Psoas muscle (tissue), 8 donors: ENCODE data around the gene ASAP2. TPM values are rescaled to one million over a fixed set of nuclear protein-coding genes. Genes with fewer than 3 reads are reported as not detected.

Experiments
- ATAC-seq, 4 donors: fragments of 200-7000 bp; cut with Tn5 transposase; one replicate each; pipeline ENCODE4 v1.9.1; 2020; ENCODE audit warnings: moderate library complexity in 3 of 4, mild to moderate bottlenecking in 2 of 4
- DNase-seq, 2 donors: peaks; one replicate each; pipeline ENCODE4 v3.0.0-alpha.2; 2020
- H3K27ac ChIP-seq: fragments of 200-600 bp; one replicate; pipeline ENCODE4 v1.8.0; 2022
- H3K27me3 ChIP-seq, 3 donors: fragments of 200-600 bp in 1 of 3; one replicate each; pipeline versions ENCODE4 v1.6.1 to v1.8.0; 2013 to 2022; ENCODE audit warnings: low read length in 2 of 3, mild to moderate bottlenecking in 2 of 3, moderate library complexity in 1 of 3; ENCODE audit not compliant: insufficient read depth in 3 of 3
- H3K36me3 ChIP-seq, 2 donors: fragments of 200-600 bp in 1 of 2; one replicate each; pipeline versions ENCODE4 v1.6.1 to v1.8.0; 2013 to 2022; ENCODE audit warnings: low read depth in 1 of 2, mild to moderate bottlenecking in 1 of 2, moderate library complexity in 1 of 2; ENCODE audit not compliant: insufficient read depth in 1 of 2
- H3K4me1 ChIP-seq: fragments of 200-600 bp; one replicate; pipeline ENCODE4 v1.8.0; 2022
- H3K4me3 ChIP-seq: fragments of 200-600 bp; one replicate; pipeline ENCODE4 v1.8.0; 2022; ENCODE audit warnings: mild to moderate bottlenecking
- H3K9me3 ChIP-seq: fragments of 200-600 bp; one replicate; pipeline ENCODE4 v1.8.0; 2022
- CTCF ChIP-seq: fragments of 200-600 bp; IDR thresholded peaks from one replicate; pipeline ENCODE4 v1.8.0; 2022; ENCODE audit warnings: antibody characterized with exemption
- WGBS, 3 donors: extraction: QIAGEN DNeasy Blood & Tissue Kit; methylation state at CpG; one replicate each; pipeline versions ENCODE4 v1.1.6 to v1.1.7; 2013; 5-methylcytosine and 5-hydroxymethylcytosine counted together
- intact Hi-C, 2 donors: fragments of 100-400 bp; cut with DNase I; formaldehyde crosslinking; loops; one replicate each; pipeline versions ENCODE4 v1.11.0 to v1.14.2; 2022
- polyA plus RNA-seq, 3 donors: library from polyadenylated mRNA; stranded (reverse); fragments of 200-250 nt; gene quantifications; one replicate each; pipeline ENCODE4 v1.2.3, GENCODE V29; 2013
- total RNA-seq, 4 donors: library from RNA; stranded (reverse); fragmentation: NEBNext Ultra II Directional in 2 of 4; extraction: Animal tissue kit (Norgen Biotek cat#: 25700) in 2 of 4; gene quantifications; one replicate each; pipeline versions ENCODE4 v1.2.1 to v1.2.4, GENCODE V29; 2021 to 2023
- donor health status: healthy with polysubstance abuse.
- donor health status: DM: no; HTN: no; CAD: no; lungs with moderate emphysema.
- donor health status: Bipolar disorder and iron deficiency.
- donor health status: healthy.
- donor health status: DM: yes; HTN: yes; CAD: no.
- donor health status: DM: no; HTN: no; CAD: no.
- donor health status: DM: no; HTN: no; CAD: no.
- donor health status: DM: yes; HTN: yes; CAD: no.

Gene ASAP2
- total and polyA plus RNA-seq, 7 donors, result 1.6 to 9.0 (median 3.3) TPM

- no peaks in the 10 kb centered on the region for H3K27me3 ChIP-seq
- peaks cover 0 to 7% of the 10 kb centered on the region in 2 donors for H3K36me3 ChIP-seq
- no peaks in the 10 kb centered on the region for H3K9me3 ChIP-seq
- H3K4me3 ChIP-seq, result no peak overlapping the region
- ATAC-seq (no peak), DNase-seq (no peak)
- H3K27ac ChIP-seq, result no peak overlapping the region
- H3K4me1 ChIP-seq, result no peaks in the 10 kb centered on the region
- 83 to 97% (median 84%) methylated on average over 4 of the region's 4 CpGs for WGBS, 3 donors
- no peak for TF ChIP-seq CTCF
- intact Hi-C loops, result no loop called here
Observed at GRCh38 chr2:9375857-9376428, 169.3 kb downstream of the ASAP2 start.

DNA sequence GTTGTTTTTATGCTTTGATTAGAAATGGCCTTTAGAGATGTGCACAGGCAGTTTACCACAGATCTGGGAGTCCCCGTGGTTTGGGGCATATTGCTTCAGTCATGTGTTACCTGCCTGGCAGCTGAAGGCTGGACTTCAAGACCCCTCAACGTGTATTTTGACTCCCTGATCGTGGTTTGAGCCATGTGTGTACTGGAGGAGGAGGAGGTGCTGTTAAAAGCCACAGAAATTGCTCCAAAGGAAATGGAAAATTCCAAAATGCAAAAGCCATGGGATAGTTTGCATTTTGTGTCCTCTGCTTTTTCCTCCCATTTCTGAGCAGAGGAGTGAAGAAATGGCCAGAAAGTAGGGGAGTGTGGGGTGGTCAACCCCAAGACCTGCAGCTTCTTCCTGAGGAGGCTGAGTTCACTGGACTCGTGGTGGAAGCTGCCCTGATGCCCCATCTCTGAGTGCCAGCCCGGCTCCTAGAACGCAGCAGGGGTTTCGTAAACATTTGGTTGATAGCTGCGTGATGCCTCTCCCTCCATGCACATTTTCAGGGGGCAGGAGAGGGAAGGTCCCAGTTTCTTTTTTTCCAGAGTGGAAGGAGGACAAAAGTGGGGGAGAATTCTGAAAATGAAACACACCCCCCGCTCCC, 171.0 kb downstream of the ASAP2 start:
- TF ChIP-seq CTCF, result no peak
- 59 to 81% (median 67%) methylated on average over 9 of the region's 9 CpGs for WGBS, 3 donors
- Histone ChIP-seq H3K36me3 (peaks cover 0 to 7% of the 10 kb centered on the region in 2 donors), H3K27ac (peak overlapping the region; percentile 21), H3K27me3 (no peaks in the 10 kb centered on the region), H3K9me3 (no peaks in the 10 kb centered on the region), H3K4me1 (no peaks in the 10 kb centered on the region), H3K4me3 (no peak overlapping the region)
- no peak for DNase-seq
- ATAC-seq, result no peak
- intact Hi-C loops, result no loop called here

GRCh38 chr2:9378433-9379390, 172.1 kb downstream of the ASAP2 start:
- TF ChIP-seq CTCF, result no peak
- ATAC-seq, result peak; percentile 52 to 71 (median 67)
- Histone ChIP-seq H3K27me3 (no peaks in the 10 kb centered on the region), H3K9me3 (no peaks in the 10 kb centered on the region), H3K27ac (peak overlapping the region; percentile 44), H3K4me3 (no peak overlapping the region), H3K4me1 (no peaks in the 10 kb centered on the region), H3K36me3 (peaks cover 0 to 7% of the 10 kb centered on the region in 2 donors)
- intact Hi-C loops, result no loop called here
- peak; percentile 86 to 90 for DNase-seq
- 43 to 62% (median 50%) methylated on average over 30 of the region's 30 CpGs for WGBS, 3 donors

- H3K4me3 ChIP-seq, result no peak overlapping the region
- DNase-seq (no peak), ATAC-seq (no peak)
- H3K4me1 ChIP-seq, result no peaks in the 10 kb centered on the region
- no peaks in the 10 kb centered on the region for H3K9me3 ChIP-seq
- no peak overlapping the region for H3K27ac ChIP-seq
- H3K27me3 ChIP-seq, result no peaks in the 10 kb centered on the region
- 65 to 87% (median 77%) methylated on average over 5 of the region's 5 CpGs for WGBS, 3 donors
- intact Hi-C loops, result no loop called here
- TF ChIP-seq CTCF, result no peak
- H3K36me3 ChIP-seq, result peaks cover 0 to 7% of the 10 kb centered on the region in 2 donors
Observed at GRCh38 chr2:9379391-9379755, 172.8 kb downstream of the ASAP2 start.
